WTC11 (cell line): ENCODE measurements around the gene NOB1.

Source experiments
- CREB1 ChIP-seq: sonication (generic); formaldehyde crosslinking; IDR thresholded peaks from 2 replicates; pipeline ENCODE4 v1.8.0; 2023; ENCODE audit warnings: mild to moderate bottlenecking, missing genetic modification reagents
- CREM ChIP-seq: sonication (generic); formaldehyde crosslinking; IDR thresholded peaks from 2 replicates; pipeline ENCODE4 v1.8.1; 2022; ENCODE audit warnings: mild to moderate bottlenecking, missing genetic modification reagents, moderate library complexity
- FOXK1 ChIP-seq: sonication (generic); formaldehyde crosslinking; IDR thresholded peaks from 2 replicates; pipeline ENCODE4 v1.8.0; 2022; ENCODE audit warnings: mild to moderate bottlenecking, moderate library complexity, missing genetic modification reagents
- JUN ChIP-seq: sonication (generic); formaldehyde crosslinking; IDR thresholded peaks from 2 replicates; pipeline ENCODE4 v1.8.0; 2023; ENCODE audit warnings: mild to moderate bottlenecking, missing genetic modification reagents
- OVOL2 ChIP-seq: fragments of 250-450 bp; sonication (Bioruptor Pico); IDR thresholded peaks from 2 replicates; pipeline ENCODE4 v1.9.0; 2021; ENCODE audit warnings: mild to moderate bottlenecking, borderline replicate concordance
- SP1 ChIP-seq: sonication (generic); formaldehyde crosslinking; conservative IDR thresholded peaks from 2 replicates; pipeline ENCODE4 v1.8.1; 2022; ENCODE audit warnings: missing genetic modification reagents
- TEAD4 ChIP-seq: sonication (generic); formaldehyde crosslinking; IDR thresholded peaks from 2 replicates; pipeline ENCODE4 v1.8.0; 2022; ENCODE audit warnings: mild to moderate bottlenecking, missing genetic modification reagents
- ZNF281 ChIP-seq: sonication (generic); formaldehyde crosslinking; IDR thresholded peaks from 2 replicates; pipeline ENCODE4 v1.8.0; 2023; ENCODE audit warnings: mild to moderate bottlenecking, missing genetic modification reagents
- TF ChIP-seq, protein P1 (sequence below): sonication (generic); formaldehyde crosslinking; IDR thresholded peaks from 2 replicates; pipeline ENCODE4 v1.8.0; 2023; ENCODE audit warnings: missing genetic modification reagents
- TF ChIP-seq, protein P2 (sequence below): fragments of 200-600 bp; IDR thresholded peaks from 2 replicates; pipeline ENCODE4 v1.8.0; 2022; ENCODE audit warnings: antibody characterized with exemption

GRCh38 chr16:69720822-69721430 is 33.8 kb downstream of the NOB1 start:
- no peak for TF ChIP-seq TEAD4 (CRISPR knock-in tag)
- no peak for TF ChIP-seq FOXK1 (CRISPR knock-in tag)
- TF ChIP-seq, protein P1, sequence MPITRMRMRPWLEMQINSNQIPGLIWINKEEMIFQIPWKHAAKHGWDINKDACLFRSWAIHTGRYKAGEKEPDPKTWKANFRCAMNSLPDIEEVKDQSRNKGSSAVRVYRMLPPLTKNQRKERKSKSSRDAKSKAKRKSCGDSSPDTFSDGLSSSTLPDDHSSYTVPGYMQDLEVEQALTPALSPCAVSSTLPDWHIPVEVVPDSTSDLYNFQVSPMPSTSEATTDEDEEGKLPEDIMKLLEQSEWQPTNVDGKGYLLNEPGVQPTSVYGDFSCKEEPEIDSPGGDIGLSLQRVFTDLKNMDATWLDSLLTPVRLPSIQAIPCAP, result no peak
- TF ChIP-seq CREB1, result no peak
- no peak for TF ChIP-seq OVOL2 (CRISPR knock-in tag)
- TF ChIP-seq, protein P2, sequence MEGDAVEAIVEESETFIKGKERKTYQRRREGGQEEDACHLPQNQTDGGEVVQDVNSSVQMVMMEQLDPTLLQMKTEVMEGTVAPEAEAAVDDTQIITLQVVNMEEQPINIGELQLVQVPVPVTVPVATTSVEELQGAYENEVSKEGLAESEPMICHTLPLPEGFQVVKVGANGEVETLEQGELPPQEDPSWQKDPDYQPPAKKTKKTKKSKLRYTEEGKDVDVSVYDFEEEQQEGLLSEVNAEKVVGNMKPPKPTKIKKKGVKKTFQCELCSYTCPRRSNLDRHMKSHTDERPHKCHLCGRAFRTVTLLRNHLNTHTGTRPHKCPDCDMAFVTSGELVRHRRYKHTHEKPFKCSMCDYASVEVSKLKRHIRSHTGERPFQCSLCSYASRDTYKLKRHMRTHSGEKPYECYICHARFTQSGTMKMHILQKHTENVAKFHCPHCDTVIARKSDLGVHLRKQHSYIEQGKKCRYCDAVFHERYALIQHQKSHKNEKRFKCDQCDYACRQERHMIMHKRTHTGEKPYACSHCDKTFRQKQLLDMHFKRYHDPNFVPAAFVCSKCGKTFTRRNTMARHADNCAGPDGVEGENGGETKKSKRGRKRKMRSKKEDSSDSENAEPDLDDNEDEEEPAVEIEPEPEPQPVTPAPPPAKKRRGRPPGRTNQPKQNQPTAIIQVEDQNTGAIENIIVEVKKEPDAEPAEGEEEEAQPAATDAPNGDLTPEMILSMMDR, result no peak
- TF ChIP-seq CREM (CRISPR knock-in tag), result no peak
- TF ChIP-seq ZNF281 (CRISPR knock-in tag), result no peak
- no peak for TF ChIP-seq JUN (CRISPR knock-in tag)
- TF ChIP-seq SP1 (CRISPR knock-in tag), result no peak
